ENCODE results near the gene RIPOR3.
A peak's percentile ranks its signal among the peaks of the same experiment; 100 is the strongest.
"Not testable (repeated sequence)": the region's sequence is repeated elsewhere in the genome, so short reads cannot be mapped to it uniquely, and the experiment has no call there.

RIPOR3 gene

GRCh38 chr20:50627747-50628146 is 63.6 kb downstream of the RIPOR3 start:
- Histone ChIP-seq H3K36me3 (no peaks in the 10 kb centered on the region), H3K27me3 (no peaks in the 10 kb centered on the region), H3K9me3 (no peaks in the 10 kb centered on the region), H3K4me3 (ENCODE audit: low read depth, low read length) (no peak overlapping the region; the same call in 1 of the 2 replicates), H3K4me1 (peaks cover 22% of the 10 kb centered on the region)
- no peak for DNase-seq
- TF ChIP-seq CTCF (IDR thresholded peaks at IDR 0.05; ENCODE audit: low read depth, low read length): no peak

DNA sequence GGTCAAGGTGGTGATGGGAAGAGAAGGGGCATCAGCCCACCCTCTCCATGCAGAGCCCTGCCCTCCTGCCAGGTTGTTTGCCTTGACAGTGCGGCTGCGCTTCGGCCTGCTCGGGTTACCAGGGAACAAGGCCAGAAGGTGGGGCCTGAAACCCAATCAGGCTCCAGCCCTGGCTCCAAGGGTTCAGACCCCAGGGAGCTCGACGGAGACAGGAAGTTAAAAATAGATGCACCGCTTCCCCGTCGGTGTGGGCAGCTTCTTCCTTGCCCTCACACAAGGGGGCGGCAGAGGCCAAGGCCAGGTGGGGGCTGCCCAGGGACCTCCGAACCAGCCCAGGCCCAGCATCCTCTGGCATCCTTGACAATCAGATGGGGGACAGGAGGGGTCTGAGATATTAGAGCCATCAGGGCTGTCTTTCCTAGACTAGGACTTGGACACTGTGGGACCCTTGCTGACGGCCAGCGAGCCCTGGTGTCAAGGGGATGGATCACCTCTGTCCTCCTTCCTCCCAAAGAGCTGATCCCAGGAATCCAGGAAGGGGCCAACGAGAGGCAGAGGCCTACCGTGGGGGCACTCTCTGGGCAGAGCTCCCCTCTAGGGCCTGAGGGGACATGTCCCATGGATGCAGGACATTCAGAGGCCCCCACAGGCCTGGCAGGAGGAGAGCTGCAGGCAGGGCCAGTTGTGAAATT is 65.2 kb downstream of the RIPOR3 start:
- peak; percentile 65 for DNase-seq
- peaks cover 22% of the 10 kb centered on the region for H3K4me1 ChIP-seq

GRCh38 chr20:50624351-50625016 is 66.9 kb downstream of the RIPOR3 start:
- no peaks in the 10 kb centered on the region for H3K36me3 ChIP-seq
- no peaks in the 10 kb centered on the region; the same call in 1 of the 2 replicates for H3K9me3 ChIP-seq
- DNase-seq: peak; percentile 45
- H3K27me3 ChIP-seq: no peaks in the 10 kb centered on the region
- peaks cover 20% of the 10 kb centered on the region for H3K4me1 ChIP-seq
- H3K4me3 ChIP-seq (ENCODE audit: low read depth, low read length): no peak overlapping the region
- TF ChIP-seq CTCF (IDR thresholded peaks at IDR 0.05; ENCODE audit: low read depth, low read length): no peak

More for the DNA sequence above, 65.2 kb downstream of the RIPOR3 start:
- H3K4me3 ChIP-seq (ENCODE audit: low read depth, low read length): no peak overlapping the region
- no peaks in the 10 kb centered on the region for H3K27me3 ChIP-seq
- no peaks in the 10 kb centered on the region for H3K36me3 ChIP-seq
- TF ChIP-seq CTCF (IDR thresholded peaks at IDR 0.05; ENCODE audit: low read depth, low read length): peak; percentile 69
- no peaks in the 10 kb centered on the region for H3K9me3 ChIP-seq

DNA sequence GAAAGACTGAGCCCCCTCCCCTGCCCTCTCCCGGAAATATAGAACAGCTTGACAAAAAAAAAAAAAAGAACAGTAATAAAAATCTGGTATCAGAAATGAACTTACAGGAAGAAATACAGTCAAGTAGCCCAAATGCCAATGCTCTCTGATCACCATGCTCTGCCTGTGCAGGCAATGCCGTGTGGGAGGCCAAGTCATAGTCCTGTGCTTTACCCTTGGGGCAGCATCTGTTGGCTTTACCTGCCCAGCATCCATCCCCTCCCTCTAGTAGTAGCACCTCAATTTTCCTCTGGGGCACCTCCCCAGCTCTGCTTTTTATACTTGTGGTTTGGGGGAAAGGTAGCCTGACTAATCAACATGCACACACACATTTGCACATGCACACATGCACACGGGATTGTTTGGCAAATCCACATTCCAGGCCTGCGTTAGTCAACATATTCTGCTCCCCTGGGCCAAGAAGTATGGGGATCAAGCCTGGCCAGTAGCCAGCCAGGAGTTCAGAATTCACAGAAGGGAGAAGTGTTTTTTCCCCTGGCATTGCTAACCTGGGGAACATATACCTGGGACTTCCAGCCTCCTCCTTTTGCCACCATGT is 70.2 kb downstream of the RIPOR3 start:
- Histone ChIP-seq H3K36me3 (no peaks in the 10 kb centered on the region), H3K27me3 (no peaks in the 10 kb centered on the region), H3K4me3 (ENCODE audit: low read depth, low read length) (no peak overlapping the region), H3K9me3 (no peaks in the 10 kb centered on the region; the same call in 1 of the 2 replicates), H3K4me1 (peaks cover 2% of the 10 kb centered on the region; the same call in 1 of the 2 replicates)
- no peak for TF ChIP-seq CTCF (IDR thresholded peaks at IDR 0.05; ENCODE audit: low read depth, low read length)
- no peak for DNase-seq

DNA sequence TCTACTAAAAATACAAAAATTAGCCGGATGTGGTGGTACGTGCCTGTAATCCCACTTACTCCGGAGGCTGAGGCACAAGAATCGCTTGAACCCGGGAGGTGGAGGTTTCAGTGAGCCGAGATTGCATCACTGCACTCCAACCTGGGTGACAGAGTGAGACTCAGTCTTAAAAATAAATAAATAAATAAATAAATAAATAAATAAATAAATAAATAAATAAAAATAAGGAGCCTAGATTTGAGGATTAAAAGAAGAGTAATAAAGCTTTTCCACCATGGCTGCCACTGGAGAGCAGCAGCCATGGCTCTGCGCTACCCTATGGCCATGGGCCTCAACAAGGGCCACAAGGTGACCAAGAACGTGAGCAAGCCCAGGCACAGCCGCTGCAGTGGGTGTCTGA is 70.9 kb downstream of the RIPOR3 start:
- not testable (repeated sequence) for DNase-seq, H3K4me1 ChIP-seq

GRCh38 chr20:50618537-50618936 is 72.8 kb downstream of the RIPOR3 start:
- H3K27me3 ChIP-seq: no peaks in the 10 kb centered on the region
- no peak overlapping the region for H3K4me3 ChIP-seq (ENCODE audit: low read depth, low read length)
- TF ChIP-seq CTCF (IDR thresholded peaks at IDR 0.05; ENCODE audit: low read depth, low read length): no peak
- no peak for DNase-seq
- no peaks in the 10 kb centered on the region for H3K36me3 ChIP-seq
- H3K9me3 ChIP-seq: no peaks in the 10 kb centered on the region; the same call in 1 of the 2 replicates
- no peaks in the 10 kb centered on the region for H3K4me1 ChIP-seq

More for the DNA sequence above, 70.9 kb downstream of the RIPOR3 start:
- not testable (repeated sequence) for H3K36me3 ChIP-seq; H3K4me3 ChIP-seq (ENCODE audit: low read depth, low read length); H3K27me3 ChIP-seq; H3K9me3 ChIP-seq

All from BE2C (cell line).